Measurements from ENCODE around the gene RNF14. TPM values are rescaled to one million over a fixed set of nuclear protein-coding genes. Genes with fewer than 3 reads are reported as not detected.

RNF14 gene
- total RNA-seq, 1 donor from 2014 or later = 51.6 TPM

- Mint-ChIP-seq H3K9me3 (ENCODE audit: unreplicated experiment) (no peaks in the 10 kb centered on the region), H3K27ac (ENCODE audit: unreplicated experiment) (peak within 1 kb of the TSS; percentile 96), H3K4me3 (ENCODE audit: unreplicated experiment) (peak within 1 kb of the TSS; percentile 92), H3K27me3 (ENCODE audit: unreplicated experiment) (peaks cover 8% of the 10 kb centered on the region), H3K4me1 (ENCODE audit: unreplicated experiment) (peaks cover 30% of the 10 kb centered on the region), H3K36me3 (ENCODE audit: low read depth, unreplicated experiment) (peaks cover 33% of the 10 kb centered on the region)
- TF ChIP-seq, protein P1, sequence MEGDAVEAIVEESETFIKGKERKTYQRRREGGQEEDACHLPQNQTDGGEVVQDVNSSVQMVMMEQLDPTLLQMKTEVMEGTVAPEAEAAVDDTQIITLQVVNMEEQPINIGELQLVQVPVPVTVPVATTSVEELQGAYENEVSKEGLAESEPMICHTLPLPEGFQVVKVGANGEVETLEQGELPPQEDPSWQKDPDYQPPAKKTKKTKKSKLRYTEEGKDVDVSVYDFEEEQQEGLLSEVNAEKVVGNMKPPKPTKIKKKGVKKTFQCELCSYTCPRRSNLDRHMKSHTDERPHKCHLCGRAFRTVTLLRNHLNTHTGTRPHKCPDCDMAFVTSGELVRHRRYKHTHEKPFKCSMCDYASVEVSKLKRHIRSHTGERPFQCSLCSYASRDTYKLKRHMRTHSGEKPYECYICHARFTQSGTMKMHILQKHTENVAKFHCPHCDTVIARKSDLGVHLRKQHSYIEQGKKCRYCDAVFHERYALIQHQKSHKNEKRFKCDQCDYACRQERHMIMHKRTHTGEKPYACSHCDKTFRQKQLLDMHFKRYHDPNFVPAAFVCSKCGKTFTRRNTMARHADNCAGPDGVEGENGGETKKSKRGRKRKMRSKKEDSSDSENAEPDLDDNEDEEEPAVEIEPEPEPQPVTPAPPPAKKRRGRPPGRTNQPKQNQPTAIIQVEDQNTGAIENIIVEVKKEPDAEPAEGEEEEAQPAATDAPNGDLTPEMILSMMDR (IDR thresholded peaks at IDR 0.05; ENCODE audit: unreplicated experiment) = no peak
- peak; percentile 91 for DNase-seq (ENCODE audit: low spot score)
Measured at GRCh38 chr5:141923448-141924313, 45.2 kb upstream of the RNF14 start, which contains the start of gene DELE1. Gene DELE1 (plus strand): TSS chr5:141923871. CDS start chr5:141923942, 71 bp downstream.

- Mint-ChIP-seq H3K36me3 (ENCODE audit: low read depth, unreplicated experiment) (peaks cover 52% of the 10 kb centered on the region), H3K9me3 (ENCODE audit: unreplicated experiment) (no peaks in the 10 kb centered on the region), H3K27me3 (ENCODE audit: unreplicated experiment) (peaks cover 8% of the 10 kb centered on the region), H3K4me1 (ENCODE audit: unreplicated experiment) (peaks cover 41% of the 10 kb centered on the region), H3K4me3 (ENCODE audit: unreplicated experiment) (no peak overlapping the region), H3K27ac (ENCODE audit: unreplicated experiment) (no peak overlapping the region)
- no peak for DNase-seq (ENCODE audit: low spot score)
- TF ChIP-seq, protein P1 (IDR thresholded peaks at IDR 0.05; ENCODE audit: unreplicated experiment) = no peak
Measured at GRCh38 chr5:141926434-141926833, 42.5 kb upstream of the RNF14 start.

GRCh38 chr5:141928051-141928450 lies 40.9 kb upstream of the RNF14 start:
- TF ChIP-seq, protein P1 (IDR thresholded peaks at IDR 0.05; ENCODE audit: unreplicated experiment) = no peak
- no peak for DNase-seq (ENCODE audit: low spot score)
- H3K4me1 Mint-ChIP-seq (ENCODE audit: unreplicated experiment) = peaks cover 49% of the 10 kb centered on the region
- H3K27ac Mint-ChIP-seq (ENCODE audit: unreplicated experiment) = peak overlapping the region; percentile 1
- no peak overlapping the region for H3K4me3 Mint-ChIP-seq (ENCODE audit: unreplicated experiment)
- H3K27me3 Mint-ChIP-seq (ENCODE audit: unreplicated experiment) = peaks cover 4% of the 10 kb centered on the region
- peaks cover 60% of the 10 kb centered on the region for H3K36me3 Mint-ChIP-seq (ENCODE audit: low read depth, unreplicated experiment)
- H3K9me3 Mint-ChIP-seq (ENCODE audit: unreplicated experiment) = no peaks in the 10 kb centered on the region

GRCh38 chr5:141929398-141930058 lies 39.4 kb upstream of the RNF14 start:
- no peak overlapping the region for H3K4me3 Mint-ChIP-seq (ENCODE audit: unreplicated experiment)
- TF ChIP-seq, protein P1 (IDR thresholded peaks at IDR 0.05; ENCODE audit: unreplicated experiment) = no peak
- no peaks in the 10 kb centered on the region for H3K9me3 Mint-ChIP-seq (ENCODE audit: unreplicated experiment)
- DNase-seq (ENCODE audit: low spot score) = no peak
- peaks cover 57% of the 10 kb centered on the region for H3K36me3 Mint-ChIP-seq (ENCODE audit: low read depth, unreplicated experiment)
- no peaks in the 10 kb centered on the region for H3K27me3 Mint-ChIP-seq (ENCODE audit: unreplicated experiment)
- peaks cover 43% of the 10 kb centered on the region for H3K4me1 Mint-ChIP-seq (ENCODE audit: unreplicated experiment)
- no peak overlapping the region for H3K27ac Mint-ChIP-seq (ENCODE audit: unreplicated experiment)

All from endothelial cell (in vitro differentiated cells).